H9 (cell line): Measurements from ENCODE around the gene JUNB. TPM values are rescaled to one million over a fixed set of nuclear protein-coding genes. Genes with fewer than 3 reads are reported as not detected.

Experiments
- DNase-seq: peaks from one replicate; pipeline ENCODE4 v3.0.0-alpha.2; 2017
- H2AFZ ChIP-seq: one replicate; pipeline ENCODE4 v1.6.1; 2013; ENCODE audit warnings: mild to moderate bottlenecking, low read length, control low read depth, moderate library complexity
- H2AK5ac ChIP-seq: 2 replicates; pipeline ENCODE4 v1.6.1; 2013; ENCODE audit warnings: low read length, control low read depth, mixed read lengths; ENCODE audit not compliant: insufficient read length
- H2BK120ac ChIP-seq: one replicate; pipeline ENCODE4 v1.6.1; 2013; ENCODE audit warnings: low read depth, mild to moderate bottlenecking, low read length, control low read depth, inconsistent platforms; ENCODE audit not compliant: poor library complexity, severe bottlenecking
- H2BK12ac ChIP-seq: 2 replicates; pipeline ENCODE4 v1.6.1; 2013; ENCODE audit warnings: low read length, control low read depth, mixed read lengths, low read depth; ENCODE audit not compliant: insufficient read length
- H2BK15ac ChIP-seq: 2 replicates; pipeline ENCODE4 v1.6.1; 2013; ENCODE audit warnings: low read depth, low read length, control low read depth
- H2BK20ac ChIP-seq: one replicate; pipeline ENCODE4 v1.6.1; 2013; ENCODE audit warnings: low read depth, mild to moderate bottlenecking, low read length, control low read depth, inconsistent platforms; ENCODE audit not compliant: poor library complexity, severe bottlenecking
- H2BK5ac ChIP-seq: 2 replicates; pipeline ENCODE4 v1.6.1; 2013; ENCODE audit warnings: low read length, control low read depth, mixed read lengths; ENCODE audit not compliant: insufficient read length
- H3K14ac ChIP-seq: 2 replicates; pipeline ENCODE4 v1.6.1; 2013; ENCODE audit warnings: low read length, control low read depth; ENCODE audit not compliant: insufficient read depth
- H3K18ac ChIP-seq: 2 replicates; pipeline ENCODE4 v1.6.1; 2013; ENCODE audit warnings: low read depth, mild to moderate bottlenecking, mixed read lengths, low read length, control low read depth; ENCODE audit not compliant: insufficient read length
- H3K23ac ChIP-seq: 2 replicates; pipeline ENCODE4 v1.6.1; 2013; ENCODE audit warnings: low read length, control low read depth, mixed read lengths, low read depth; ENCODE audit not compliant: insufficient read length
- H3K23me2 ChIP-seq: 2 replicates; pipeline ENCODE4 v1.6.1; 2013; ENCODE audit warnings: low read depth, mild to moderate bottlenecking, mixed read lengths, low read length, control low read depth; ENCODE audit not compliant: insufficient read length, poor library complexity, severe bottlenecking
- H3K27ac ChIP-seq: 2 replicates; pipeline ENCODE4 v1.5.1; 2013; ENCODE audit warnings: low read length, control low read depth, mixed read lengths, low read depth; ENCODE audit not compliant: insufficient read length
- H3K27me3 ChIP-seq: 2 replicates; pipeline ENCODE4 v1.6.1; 2013; ENCODE audit warnings: low read length, control low read depth, inconsistent platforms; ENCODE audit not compliant: insufficient read depth
- H3K4ac ChIP-seq: 2 replicates; pipeline ENCODE4 v1.6.1; 2013; ENCODE audit warnings: low read depth, mild to moderate bottlenecking, control low read depth, inconsistent platforms, low read length, moderate library complexity
- H3K4me1 ChIP-seq: 2 replicates; pipeline ENCODE4 v1.6.1; 2013; ENCODE audit warnings: low read length, control low read depth, inconsistent platforms; ENCODE audit not compliant: insufficient read depth
- H3K4me2 ChIP-seq: 2 replicates; pipeline ENCODE4 v1.6.1; 2013; ENCODE audit warnings: low read length, control low read depth, mixed read lengths; ENCODE audit not compliant: insufficient read length, insufficient read depth
- H3K56ac ChIP-seq: 2 replicates; pipeline ENCODE4 v1.6.1; 2013; ENCODE audit warnings: low read depth, mild to moderate bottlenecking, mixed read lengths, low read length, control low read depth; ENCODE audit not compliant: insufficient read length
- H3K79me1 ChIP-seq: 2 replicates; pipeline ENCODE4 v1.6.1; 2013; ENCODE audit warnings: low read depth, mild to moderate bottlenecking, moderate library complexity, low read length, control low read depth, inconsistent platforms; ENCODE audit not compliant: insufficient read depth, poor library complexity, severe bottlenecking
- H3K79me2 ChIP-seq: 2 replicates; pipeline ENCODE4 v1.6.1; 2013; ENCODE audit warnings: low read length, control low read depth, inconsistent platforms; ENCODE audit not compliant: insufficient read depth
- H3K9ac ChIP-seq: 2 replicates; pipeline ENCODE4 v1.6.1; 2013; ENCODE audit warnings: low read length, control low read depth, mixed read lengths; ENCODE audit not compliant: insufficient read length; ENCODE audit errors: extremely low read depth
- H3K9me3 ChIP-seq: one replicate; pipeline ENCODE4 v1.6.1; 2013; ENCODE audit warnings: low read depth, low read length, inconsistent platforms; ENCODE audit not compliant: control insufficient read depth
- H3T11ph ChIP-seq: one replicate; pipeline ENCODE4 v1.6.1; 2013; ENCODE audit warnings: mild to moderate bottlenecking, low read length, control low read depth, inconsistent platforms
- H4K20me1 ChIP-seq: one replicate; pipeline ENCODE4 v1.6.1; 2013; ENCODE audit not compliant: control insufficient read depth, insufficient read length, insufficient read depth
- H4K5ac ChIP-seq: 2 replicates; pipeline ENCODE4 v1.6.1; 2013; ENCODE audit warnings: low read depth, mild to moderate bottlenecking, mixed read lengths, low read length, control low read depth; ENCODE audit not compliant: insufficient read length
- H4K8ac ChIP-seq: replicated peaks from 2 replicates; pipeline ENCODE4 v1.6.1; 2013; ENCODE audit warnings: low read length, control low read depth, mixed read lengths, low read depth; ENCODE audit not compliant: insufficient read length
- H4K91ac ChIP-seq: 2 replicates; pipeline ENCODE4 v1.6.1; 2013; ENCODE audit warnings: low read depth, mild to moderate bottlenecking, moderate library complexity, mixed read lengths, low read length, control low read depth; ENCODE audit not compliant: insufficient read length
- H3K27ac Mint-ChIP-seq, 3 experiments: 2 replicates in 2 of 3; 3 replicates in 1 of 3; pipeline ENCODE4 v1.8.0; 2020 to 2021; ENCODE audit warnings: mixed read lengths in 3 of 3, mild to moderate bottlenecking in 1 of 3, moderate library complexity in 1 of 3
- H3K27me3 Mint-ChIP-seq: 2 replicates; pipeline ENCODE4 v1.8.0; 2021; ENCODE audit warnings: low read depth, mild to moderate bottlenecking, moderate library complexity, mixed read lengths
- H3K36me3 Mint-ChIP-seq, 3 experiments: 2 replicates in 2 of 3; 3 replicates in 1 of 3; pipeline ENCODE4 v1.8.0; 2020 to 2021; ENCODE audit warnings: low read depth in 3 of 3, mixed read lengths in 3 of 3; ENCODE audit not compliant: insufficient read depth in 1 of 3
- H3K4me1 Mint-ChIP-seq, 2 experiments: 2 replicates each; pipeline ENCODE4 v1.8.0; 2020; ENCODE audit warnings: mixed read lengths in 2 of 2
- H3K4me3 Mint-ChIP-seq, 2 experiments: 2 replicates in 1 of 2; 3 replicates in 1 of 2; pipeline ENCODE4 v1.8.0; 2020 to 2021; ENCODE audit warnings: mild to moderate bottlenecking in 2 of 2, mixed read lengths in 2 of 2, moderate library complexity in 1 of 2
- H3K9me3 Mint-ChIP-seq, 2 experiments: 2 replicates in 1 of 2; 3 replicates in 1 of 2; pipeline ENCODE4 v1.8.0; 2020; ENCODE audit warnings: mild to moderate bottlenecking in 2 of 2, mixed read lengths in 2 of 2, moderate library complexity in 1 of 2
- WGBS: extraction: QIAGEN DNeasy Blood & Tissue Kit; methylation state at CpG from one replicate; pipeline ENCODE4 v1.1.7; 2013; ENCODE audit warnings: missing lambda C conversion rate, low lambda C conversion rate, mixed read lengths; ENCODE audit not compliant: insufficient read length; ENCODE audit errors: extremely low coverage; 5-methylcytosine and 5-hydroxymethylcytosine counted together
- total RNA-seq: library from RNA; stranded (reverse); gene quantifications from 2 replicates; pipeline ENCODE4 v1.2.1, GENCODE V29; 2021
- TF ChIP-seq, protein P1 (sequence below): fragments of 200-600 bp; sonication (generic); conservative IDR thresholded peaks from 3 replicates; pipeline ENCODE4 v1.8.0; 2021; ENCODE audit warnings: antibody characterized with exemption, mild to moderate bottlenecking

The JUNB gene
- total RNA-seq, 1 experiment from 2014 or later = 15.9 TPM

DNA sequence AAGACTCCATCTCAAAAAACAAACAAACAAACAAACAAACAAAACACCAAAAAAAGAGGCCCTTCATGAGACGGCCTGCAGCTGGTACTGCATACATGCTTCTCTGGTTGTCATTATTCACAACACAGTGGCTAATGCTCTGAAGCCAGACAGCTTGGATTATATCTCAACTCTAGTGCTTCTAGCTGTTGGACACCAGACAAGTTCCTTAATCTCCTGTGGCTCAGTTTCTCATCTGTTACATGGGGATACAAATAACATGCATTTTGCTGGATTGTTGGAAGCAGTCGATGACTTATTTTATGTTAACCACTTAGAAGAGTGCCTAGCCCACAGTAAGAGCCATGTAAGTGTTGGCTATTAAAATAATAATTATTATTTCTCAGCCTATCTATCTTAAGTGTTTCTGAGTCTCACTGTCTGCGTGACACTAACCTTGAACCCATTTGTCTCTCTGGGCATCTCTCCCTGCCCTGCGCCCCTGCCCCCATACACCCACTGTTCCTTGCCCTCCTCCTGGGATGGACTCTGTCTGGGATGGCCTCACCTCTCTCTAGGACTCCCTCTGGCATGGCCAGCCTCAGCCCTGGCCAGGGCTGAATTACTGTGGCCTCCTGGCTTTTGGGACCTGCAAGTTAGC, 3.1 kb upstream of the JUNB start:
- Histone ChIP-seq H3K27ac (no peak overlapping the region), H3K4me1 (peaks cover 6% of the 10 kb centered on the region), H2AFZ (no peak overlapping the region), H2BK20ac (no peak overlapping the region), H2BK12ac (no peak overlapping the region), H4K91ac (no peak overlapping the region), H2BK15ac (no peak overlapping the region), H3K23me2 (peaks cover 32% of the 10 kb centered on the region), H4K8ac (no peak overlapping the region), H3K9me3 (no peaks in the 10 kb centered on the region), H3K14ac (no peak overlapping the region), H3K23ac (no peak overlapping the region), H2BK120ac (no peak overlapping the region), H3T11ph (no peak overlapping the region), H3K4ac (no peak overlapping the region), H3K27me3 (no peaks in the 10 kb centered on the region; the same call in 1 of the 2 replicates), H3K56ac (no peak overlapping the region), H2BK5ac (no peak overlapping the region), H4K20me1 (no peaks in the 10 kb centered on the region), H3K79me2 (no peaks in the 10 kb centered on the region), H3K9ac (no peak overlapping the region), H2AK5ac (no peak overlapping the region), H4K5ac (no peak overlapping the region), H3K4me2 (no peak overlapping the region), H3K79me1 (no peaks in the 10 kb centered on the region), H3K18ac (no peak overlapping the region)
- no peak for DNase-seq
- Mint-ChIP-seq H3K4me3 (peak overlapping the region in 1 of 2 experiments; percentile 36; a peak in 1 of 5 replicates), H3K36me3 (no peaks in the 10 kb centered on the region), H3K27me3 (peaks cover 6% of the 10 kb centered on the region), H3K9me3 (no peaks in the 10 kb centered on the region), H3K4me1 (peaks cover 28 to 29% of the 10 kb centered on the region in 2 experiments), H3K27ac (peak overlapping the region in 1 of 3 experiments; percentile 57; a peak in 3 of 7 replicates)
- no CpG with 5 or more reads among the region's 4 CpGs for WGBS
- TF ChIP-seq, protein P1, sequence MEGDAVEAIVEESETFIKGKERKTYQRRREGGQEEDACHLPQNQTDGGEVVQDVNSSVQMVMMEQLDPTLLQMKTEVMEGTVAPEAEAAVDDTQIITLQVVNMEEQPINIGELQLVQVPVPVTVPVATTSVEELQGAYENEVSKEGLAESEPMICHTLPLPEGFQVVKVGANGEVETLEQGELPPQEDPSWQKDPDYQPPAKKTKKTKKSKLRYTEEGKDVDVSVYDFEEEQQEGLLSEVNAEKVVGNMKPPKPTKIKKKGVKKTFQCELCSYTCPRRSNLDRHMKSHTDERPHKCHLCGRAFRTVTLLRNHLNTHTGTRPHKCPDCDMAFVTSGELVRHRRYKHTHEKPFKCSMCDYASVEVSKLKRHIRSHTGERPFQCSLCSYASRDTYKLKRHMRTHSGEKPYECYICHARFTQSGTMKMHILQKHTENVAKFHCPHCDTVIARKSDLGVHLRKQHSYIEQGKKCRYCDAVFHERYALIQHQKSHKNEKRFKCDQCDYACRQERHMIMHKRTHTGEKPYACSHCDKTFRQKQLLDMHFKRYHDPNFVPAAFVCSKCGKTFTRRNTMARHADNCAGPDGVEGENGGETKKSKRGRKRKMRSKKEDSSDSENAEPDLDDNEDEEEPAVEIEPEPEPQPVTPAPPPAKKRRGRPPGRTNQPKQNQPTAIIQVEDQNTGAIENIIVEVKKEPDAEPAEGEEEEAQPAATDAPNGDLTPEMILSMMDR = no peak
